Embryonic facial prominence (tissue), 1 donor: ENCODE results near the gene RPS6KL1.

ENCODE experiments used
- DNase-seq: peaks from one replicate; pipeline ENCODE4 v3.0.0-alpha.2; 2016; ENCODE audit errors: extremely low spot score

The RPS6KL1 gene

DNA sequence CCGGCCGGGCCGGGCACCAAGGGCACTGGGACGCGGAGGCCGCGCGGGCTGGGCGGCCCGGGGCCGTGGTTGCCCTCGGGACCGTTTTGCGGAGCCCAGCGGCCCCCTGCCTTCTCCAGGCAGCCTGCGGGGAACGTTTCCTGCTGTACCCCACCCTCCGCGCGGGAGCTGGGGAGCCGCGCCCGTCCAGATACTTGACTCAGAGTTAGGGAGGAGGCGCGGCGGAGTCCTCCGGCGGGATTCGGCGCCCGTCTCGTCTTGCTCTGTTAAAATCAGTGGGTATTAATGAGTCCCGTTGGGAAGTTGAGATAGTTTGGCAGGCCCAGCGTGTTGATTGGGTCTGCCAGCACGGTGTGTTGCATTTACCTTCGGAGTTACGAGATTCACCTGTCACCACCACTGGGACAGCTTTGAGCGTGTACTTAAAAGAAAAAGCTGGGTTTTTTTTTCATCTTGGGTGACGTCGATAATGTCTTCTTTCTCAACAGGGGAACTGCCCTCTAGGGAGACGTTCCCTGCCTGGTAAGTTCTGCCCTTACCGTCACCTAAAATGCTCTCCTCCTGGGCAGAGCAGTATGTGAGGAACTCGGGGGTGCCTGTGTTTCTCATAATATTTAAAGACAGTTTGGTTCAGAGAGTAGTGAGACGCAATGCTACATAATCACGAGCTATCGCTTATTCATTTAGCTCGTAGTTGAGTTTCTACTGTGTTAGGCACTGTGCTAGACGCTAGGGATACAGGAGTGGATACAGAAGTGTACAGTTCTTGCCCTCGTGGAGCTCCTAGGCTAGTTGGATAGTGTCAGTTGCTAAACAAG, 40.7 kb downstream of the RPS6KL1 start:
- no peak for DNase-seq

DNA sequence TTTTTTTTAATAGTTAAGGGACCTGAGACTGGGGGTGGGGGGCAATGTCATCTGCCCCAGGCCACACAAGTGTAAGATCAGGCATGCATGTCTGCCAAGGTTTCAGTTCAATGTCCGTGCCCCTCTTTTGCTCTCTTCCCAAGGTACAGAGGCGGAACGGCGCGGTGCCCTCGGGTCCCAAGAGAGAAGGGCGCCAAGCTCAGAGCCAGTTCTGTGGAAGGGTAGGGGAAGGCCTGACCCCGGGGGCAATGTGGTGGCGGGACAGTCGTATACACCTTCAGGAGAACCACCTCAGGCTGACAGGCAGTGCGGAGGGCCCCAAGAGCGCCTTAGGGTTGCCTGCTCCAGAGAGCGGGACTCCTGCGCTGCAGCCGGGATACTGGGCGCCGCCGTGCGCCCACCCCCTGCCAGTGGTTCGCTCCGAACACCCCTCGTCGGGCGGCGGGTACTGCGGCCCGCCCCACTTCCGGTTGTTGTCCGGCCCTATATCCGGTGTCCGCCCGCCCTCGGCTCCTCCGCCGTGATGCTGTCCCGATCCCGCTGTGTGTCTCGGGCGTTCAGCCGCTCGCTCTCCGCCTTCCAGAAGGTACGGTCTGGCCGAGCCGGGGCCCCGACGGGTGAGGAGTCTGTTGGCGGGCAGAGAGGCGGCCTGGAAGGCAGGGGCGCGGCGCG, 41.5 kb downstream of the RPS6KL1 start, which contains the start of gene DLST:
Gene DLST (plus strand): TSS at position 486 of the 672 bp plus-strand sequence. CDS start 38 bp downstream, at position 524.
- peak; percentile 71 for DNase-seq

DNA sequence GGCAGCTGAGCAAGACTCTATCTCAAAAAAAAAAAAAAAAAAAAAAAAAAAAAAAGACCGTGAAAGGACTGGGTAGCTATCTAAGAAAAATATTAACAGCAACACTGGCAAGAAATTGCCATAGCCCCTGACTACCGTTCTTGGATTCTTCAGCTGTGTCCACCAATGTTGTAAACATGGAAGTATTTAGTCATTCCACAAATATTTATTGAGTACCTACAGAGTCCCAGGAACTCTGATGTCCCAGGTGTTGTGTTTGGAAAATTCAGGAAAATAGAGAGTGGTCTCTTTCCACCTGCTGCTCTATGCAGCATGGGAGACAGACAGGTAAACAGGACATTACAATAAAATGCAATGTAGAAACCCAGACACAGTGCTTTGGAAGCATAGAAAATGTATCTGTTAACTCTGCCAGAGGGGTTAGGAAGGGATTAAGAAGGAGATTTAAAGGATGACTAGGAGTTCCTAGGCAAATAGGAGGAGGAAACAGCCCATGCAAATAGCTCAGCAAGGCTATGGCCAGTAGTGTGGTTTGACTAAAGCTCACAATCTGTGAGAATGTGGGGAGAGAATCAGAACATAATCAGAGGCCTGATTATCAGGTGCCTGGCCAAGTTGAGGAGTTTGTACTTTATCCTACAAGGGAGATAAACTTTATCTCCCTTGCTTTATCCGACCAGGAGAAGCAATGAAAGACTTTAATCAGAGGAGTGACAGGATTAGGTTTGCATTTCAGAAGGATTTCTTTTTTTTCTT, 43.5 kb downstream of the RPS6KL1 start:
- no peak for DNase-seq

- DNase-seq: no peak
Observed at GRCh38 chr14:74875941-74876913, 46.8 kb downstream of the RPS6KL1 start, which contains the start of gene PROX2. Gene PROX2 (minus strand): TSS chr14:74876145. CDS start chr14:74863834, 12,311 bp downstream.

GRCh38 chr14:74875204-74875603, 47.9 kb downstream of the RPS6KL1 start:
- no peak for DNase-seq

- no peak for DNase-seq
Observed at GRCh38 chr14:74871819-74872218, 51.2 kb downstream of the RPS6KL1 start.

GRCh38 chr14:74868739-74869138, 54.3 kb downstream of the RPS6KL1 start:
- DNase-seq: no peak

- DNase-seq: no peak
Observed at GRCh38 chr14:74867673-74868072, 55.4 kb downstream of the RPS6KL1 start.

DNA sequence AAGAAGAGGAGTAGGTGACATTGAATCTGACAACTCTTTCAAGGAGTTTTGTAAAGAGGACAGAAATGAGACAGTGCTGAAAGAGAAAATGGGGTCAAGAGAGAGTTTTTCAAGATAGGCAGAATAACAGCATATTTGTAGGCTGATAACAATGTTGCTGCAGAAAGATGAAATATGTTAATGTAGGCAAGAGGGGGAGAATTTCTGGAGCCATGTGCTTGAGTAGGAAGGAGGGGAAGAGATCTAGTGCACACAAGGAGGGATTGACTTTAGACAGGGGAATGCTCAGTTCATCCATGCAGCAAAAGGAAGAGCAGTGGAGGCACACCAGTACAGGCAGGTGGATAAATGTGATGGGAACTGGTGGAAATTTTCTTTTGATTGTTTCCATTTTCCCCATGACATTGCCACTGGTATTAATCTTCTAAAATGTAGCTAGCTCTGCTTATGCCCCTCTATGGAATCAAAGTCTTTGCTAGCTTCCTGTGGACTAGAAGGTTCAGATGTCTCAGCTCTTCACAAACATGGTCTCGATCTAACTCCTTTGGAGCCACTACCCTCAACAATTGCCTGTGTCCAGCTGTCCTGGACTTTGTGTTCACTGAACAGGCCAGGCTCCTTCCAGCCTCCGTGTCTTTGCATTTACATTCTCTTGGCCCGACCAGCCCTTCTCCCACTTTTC, 56.2 kb downstream of the RPS6KL1 start:
- no peak for DNase-seq

- no peak for DNase-seq
Observed at GRCh38 chr14:74865156-74865555, 57.9 kb downstream of the RPS6KL1 start.

- no peak for DNase-seq
Observed at GRCh38 chr14:74864198-74864597, 58.9 kb downstream of the RPS6KL1 start.

DNA sequence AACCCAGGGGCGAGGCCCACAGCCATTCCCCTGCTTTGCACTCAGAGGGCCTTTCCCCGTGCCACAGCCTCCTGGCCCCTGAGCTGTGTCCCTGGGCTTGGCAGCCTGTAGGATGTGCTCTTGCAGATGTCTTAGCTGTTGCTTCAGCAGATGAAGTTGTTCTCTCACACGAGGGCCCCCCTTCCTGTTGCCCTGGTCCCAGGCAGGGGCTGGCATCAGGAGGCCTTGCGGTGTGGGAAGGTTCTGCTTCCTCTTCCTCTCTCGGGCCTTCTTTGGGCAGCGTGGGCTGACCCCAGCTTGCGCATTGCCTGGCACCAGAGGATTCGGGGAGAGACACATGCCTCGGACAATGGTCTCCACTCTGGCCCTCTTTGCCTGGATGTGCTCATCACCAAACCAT, 59.8 kb downstream of the RPS6KL1 start:
- DNase-seq: no peak

GRCh38 chr14:74861734-74862090, 61.3 kb downstream of the RPS6KL1 start:
- no peak for DNase-seq

DNA sequence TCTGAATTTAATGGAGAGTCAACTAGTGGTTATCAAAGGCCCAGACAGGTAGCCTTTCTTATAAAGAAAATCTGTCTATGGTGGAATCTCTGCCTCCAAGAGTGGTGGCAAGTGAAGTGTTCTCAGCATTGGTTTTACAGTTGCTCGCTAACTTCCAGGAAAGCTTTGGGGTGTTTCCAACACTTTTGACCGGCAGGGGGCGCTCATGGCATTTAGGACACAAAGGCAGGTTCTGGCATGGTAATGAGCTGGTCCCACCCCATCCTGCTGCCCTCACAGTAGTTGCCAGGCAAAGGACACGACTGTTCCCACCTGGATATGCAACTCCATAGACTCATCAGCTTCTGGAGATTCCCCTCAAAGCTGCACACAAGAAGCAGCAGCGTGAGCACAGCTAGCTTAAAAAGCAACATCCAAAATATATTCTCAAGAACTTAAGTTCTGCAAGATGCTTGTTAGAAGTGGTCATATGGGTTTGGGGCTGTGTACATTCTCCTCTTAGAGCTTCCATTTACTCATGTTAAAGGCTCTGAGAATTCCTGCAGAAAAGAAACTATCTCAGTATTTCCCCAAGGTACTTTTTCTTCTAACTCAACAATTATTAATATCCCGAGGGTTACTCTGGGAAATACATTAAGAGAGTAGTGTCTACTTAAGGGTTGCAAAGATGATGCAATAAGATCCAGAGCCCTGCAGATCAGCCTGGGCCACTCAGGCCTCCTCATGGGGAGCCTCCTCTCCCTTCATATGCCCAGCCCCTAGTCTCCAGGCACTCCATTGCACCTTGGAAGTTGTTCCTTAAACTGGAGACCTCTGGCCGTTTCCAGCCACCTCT, 61.9 kb downstream of the RPS6KL1 start:
- no peak for DNase-seq

DNA sequence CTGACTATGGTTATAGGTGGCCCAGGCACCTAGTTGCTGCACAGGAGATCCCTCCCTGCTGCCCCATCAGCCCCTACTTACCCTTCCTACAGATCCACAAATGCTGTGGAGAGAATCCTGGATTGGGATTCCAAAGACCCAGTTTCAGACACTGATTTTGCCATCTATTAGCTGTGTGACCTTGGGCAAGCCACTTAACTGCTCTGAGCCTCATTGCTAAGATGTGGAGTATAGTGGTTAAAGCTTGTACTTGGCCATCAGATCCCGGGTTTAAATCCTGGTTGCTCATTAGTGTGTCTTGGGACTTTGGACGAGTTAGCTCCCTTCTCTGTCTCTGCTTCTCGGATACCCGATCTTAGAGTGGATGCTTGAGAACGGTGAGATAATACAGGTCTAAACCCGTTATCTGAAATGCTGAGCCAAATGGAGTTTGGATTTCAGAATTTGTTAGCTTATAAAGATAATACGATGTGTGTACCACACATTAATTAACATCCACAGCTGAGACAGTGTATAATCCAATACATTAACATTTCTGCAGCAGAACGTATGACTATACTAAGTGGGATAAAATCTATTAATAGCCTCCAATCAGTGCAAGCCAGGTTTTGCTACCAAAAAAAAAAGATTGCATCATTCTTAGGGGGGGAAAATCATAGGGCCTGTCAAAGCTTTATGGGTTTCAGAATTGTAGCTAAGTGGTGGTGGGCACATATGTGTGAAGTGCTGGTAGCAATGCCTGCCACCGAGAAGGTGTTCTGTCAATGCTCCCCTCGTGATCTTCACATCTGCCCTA, 63.1 kb downstream of the RPS6KL1 start:
- DNase-seq: no peak

GRCh38 chr14:74858022-74858421, 65.0 kb downstream of the RPS6KL1 start:
- DNase-seq: no peak

- no peak for DNase-seq
Observed at GRCh38 chr14:74856366-74856765, 66.7 kb downstream of the RPS6KL1 start.

DNA sequence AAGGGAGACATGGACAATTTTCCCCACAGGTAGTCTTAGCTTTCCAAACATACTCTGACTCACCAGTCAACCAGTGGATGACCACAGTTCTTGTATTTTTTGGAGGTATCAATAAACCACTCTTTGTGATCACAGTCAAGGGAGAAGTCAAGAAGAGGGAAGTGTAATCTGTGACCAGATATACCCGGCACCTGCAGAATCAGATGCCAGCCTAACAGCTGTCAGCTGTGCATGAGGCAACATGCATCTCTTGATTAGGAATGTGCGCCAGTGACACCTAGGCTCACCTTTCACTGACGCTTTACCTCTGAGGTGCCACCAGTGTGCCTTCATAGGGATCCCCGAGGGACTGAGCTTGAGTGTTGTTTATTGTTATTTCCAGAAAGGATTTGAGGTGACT, 67.1 kb downstream of the RPS6KL1 start:
- no peak for DNase-seq

DNA sequence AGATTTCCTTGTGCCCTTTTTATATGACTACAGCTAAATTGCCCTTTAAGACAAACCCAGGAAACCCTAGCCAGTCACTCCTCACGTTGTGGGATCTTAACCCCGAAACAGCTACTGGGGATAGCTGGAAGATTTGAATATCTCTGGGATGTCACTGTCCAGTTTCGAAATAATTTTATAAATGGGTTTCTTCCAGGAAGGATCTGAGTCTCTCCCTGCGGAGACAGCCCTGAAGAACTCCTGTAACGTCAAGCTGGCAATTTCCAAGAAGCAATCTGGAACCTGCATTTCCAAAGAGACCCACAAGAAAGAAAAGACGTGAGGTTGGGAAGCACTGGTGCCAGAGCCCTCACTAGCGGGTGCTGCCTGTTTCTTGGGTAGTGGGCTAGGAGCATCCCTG, 68.0 kb downstream of the RPS6KL1 start:
- DNase-seq: no peak
